Prostate gland (tissue), 2 donors: ENCODE results near the gene APLF.

Source experiments
- POLR2A ChIP-seq: fragments of 450-650 bp; IDR thresholded peaks from one replicate; pipeline ENCODE4 v1.6.1; 2016; ENCODE audit warnings: antibody characterized with exemption, mild to moderate bottlenecking
- POLR2AphosphoS5 ChIP-seq: sonication (generic); formaldehyde crosslinking; IDR thresholded peaks from one replicate; pipeline ENCODE4 v1.6.1; 2017; ENCODE audit warnings: antibody characterized with exemption
- TF ChIP-seq, protein P1 (sequence below), 4 experiments: fragments of 200-600 bp in 2 of 4; fragments of 450-650 bp in 2 of 4; sonication (generic) in 2 of 4; IDR thresholded peaks; 1 replicate in 3 of 4; 2 replicates in 1 of 4; pipeline ENCODE4 v1.5.1; 2016 to 2019; ENCODE audit warnings: antibody characterized with exemption in 4 of 4, mild to moderate bottlenecking in 2 of 4, moderate library complexity in 2 of 4

DNA sequence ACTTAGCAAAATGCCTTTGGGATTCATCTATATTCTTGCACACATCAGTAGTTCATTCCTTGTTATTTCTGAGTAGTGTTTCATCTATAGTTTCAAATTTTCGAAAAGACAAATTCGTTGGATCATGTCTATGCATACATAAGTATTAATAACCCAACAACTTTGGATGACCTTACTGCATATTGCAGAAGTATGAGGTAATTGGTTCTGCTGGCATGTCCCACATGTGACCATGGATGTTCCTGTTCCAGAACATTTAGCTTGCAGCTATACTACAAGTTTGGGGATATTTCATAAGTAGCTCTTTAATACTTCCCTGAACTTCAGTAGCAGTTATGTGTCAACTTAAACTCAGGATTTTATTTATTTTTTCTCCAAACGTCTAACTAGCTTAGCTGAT is 44.9 kb downstream of the APLF start:
- TF ChIP-seq POLR2AphosphoS5 (no peak), POLR2A (no peak)
- TF ChIP-seq, protein P1, sequence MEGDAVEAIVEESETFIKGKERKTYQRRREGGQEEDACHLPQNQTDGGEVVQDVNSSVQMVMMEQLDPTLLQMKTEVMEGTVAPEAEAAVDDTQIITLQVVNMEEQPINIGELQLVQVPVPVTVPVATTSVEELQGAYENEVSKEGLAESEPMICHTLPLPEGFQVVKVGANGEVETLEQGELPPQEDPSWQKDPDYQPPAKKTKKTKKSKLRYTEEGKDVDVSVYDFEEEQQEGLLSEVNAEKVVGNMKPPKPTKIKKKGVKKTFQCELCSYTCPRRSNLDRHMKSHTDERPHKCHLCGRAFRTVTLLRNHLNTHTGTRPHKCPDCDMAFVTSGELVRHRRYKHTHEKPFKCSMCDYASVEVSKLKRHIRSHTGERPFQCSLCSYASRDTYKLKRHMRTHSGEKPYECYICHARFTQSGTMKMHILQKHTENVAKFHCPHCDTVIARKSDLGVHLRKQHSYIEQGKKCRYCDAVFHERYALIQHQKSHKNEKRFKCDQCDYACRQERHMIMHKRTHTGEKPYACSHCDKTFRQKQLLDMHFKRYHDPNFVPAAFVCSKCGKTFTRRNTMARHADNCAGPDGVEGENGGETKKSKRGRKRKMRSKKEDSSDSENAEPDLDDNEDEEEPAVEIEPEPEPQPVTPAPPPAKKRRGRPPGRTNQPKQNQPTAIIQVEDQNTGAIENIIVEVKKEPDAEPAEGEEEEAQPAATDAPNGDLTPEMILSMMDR (IDR thresholded peaks at IDR 0.05), result no peak
